GM19438 (cell line): Measurements from ENCODE around the gene NECAB2.

ENCODE experiments used
- ATAC-seq: cut with Tn5 transposase; IDR thresholded peaks from one replicate; pipeline ENCODE4 v1.9.1; 2021; ENCODE audit warnings: low read depth; ENCODE audit not compliant: unreplicated experiment

NECAB2 gene

GRCh38 chr16:83951544-83951943, 16.5 kb upstream of the NECAB2 start:
- no peak for ATAC-seq

- no peak for ATAC-seq
These were observed 15.5 kb upstream of the NECAB2 start for GRCh38 chr16:83952587-83952939.

GRCh38 chr16:83952940-83953795, 14.9 kb upstream of the NECAB2 start, which contains the start of gene OSGIN1:
TSS of gene OSGIN1 (plus strand) at chr16:83953240. CDS start at chr16:83957672, 4,432 bp downstream.
- ATAC-seq: peak; percentile 76

- no peak for ATAC-seq
These were observed 14.1 kb upstream of the NECAB2 start for GRCh38 chr16:83953796-83954576.

- no peak for ATAC-seq
These were observed 13.4 kb upstream of the NECAB2 start for GRCh38 chr16:83954577-83955016.

- no peak for ATAC-seq
These were observed 12.6 kb upstream of the NECAB2 start for GRCh38 chr16:83955218-83956130.

GRCh38 chr16:83956336-83957289, 11.4 kb upstream of the NECAB2 start:
- ATAC-seq: no peak

- no peak for ATAC-seq
These were observed 10.7 kb upstream of the NECAB2 start for GRCh38 chr16:83957296-83957855.

GRCh38 chr16:83958137-83958845, 9.8 kb upstream of the NECAB2 start:
- no peak for ATAC-seq

- ATAC-seq: no peak
These were observed 9.0 kb upstream of the NECAB2 start for GRCh38 chr16:83958846-83959565.

- no peak for ATAC-seq
These were observed 8.2 kb upstream of the NECAB2 start for GRCh38 chr16:83959656-83960434.

- no peak for ATAC-seq
These were observed 7.4 kb upstream of the NECAB2 start for GRCh38 chr16:83960521-83961249.

GRCh38 chr16:83961591-83961990, 6.5 kb upstream of the NECAB2 start:
- ATAC-seq: no peak

- ATAC-seq: no peak
These were observed 4.5 kb upstream of the NECAB2 start for GRCh38 chr16:83963277-83964119.

GRCh38 chr16:83964684-83965443, 3.2 kb upstream of the NECAB2 start:
- no peak for ATAC-seq
